ENCODE measurements around the gene EIF1.

Gene EIF1

DNA sequence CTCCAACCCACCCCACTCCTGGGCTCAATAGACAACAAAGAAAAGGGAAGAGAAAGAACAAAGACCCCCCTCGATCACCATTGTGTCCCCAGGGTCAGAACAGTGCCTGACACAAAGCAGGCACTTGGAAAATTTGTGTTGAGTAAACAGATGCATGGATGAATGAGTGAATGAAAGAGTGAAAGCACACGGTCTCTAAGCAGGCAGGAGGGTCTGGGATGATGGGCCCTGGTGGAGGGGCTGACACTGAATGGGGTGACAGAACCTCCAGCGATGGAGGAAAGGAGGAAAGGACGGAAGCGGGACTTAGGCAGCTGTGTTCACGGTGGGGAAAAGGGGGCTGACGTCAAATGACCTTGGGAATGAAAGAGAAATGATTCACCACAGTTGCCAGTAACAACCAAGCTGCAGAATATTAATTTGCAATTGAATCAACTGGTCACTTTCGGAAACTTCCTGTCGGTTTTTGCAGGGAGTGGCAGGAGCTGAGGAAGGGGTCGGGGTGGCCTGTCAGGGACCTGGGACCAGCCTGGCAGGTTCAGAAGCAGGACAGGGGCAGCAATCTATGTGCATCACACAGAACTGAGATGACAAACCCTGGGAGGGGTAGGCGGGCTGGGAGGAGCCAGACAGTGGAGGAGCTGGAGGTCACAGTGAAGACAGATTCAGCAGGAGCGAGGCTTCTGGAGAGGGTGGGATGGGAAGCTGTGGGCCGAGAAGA lies 16.7 kb downstream of the EIF1 start:
- no peak for DNase-seq

- DNase-seq = no peak
These were observed 19.4 kb downstream of the EIF1 start for GRCh38 chr17:41707803-41708669.

- DNase-seq = no peak
These were observed 21.9 kb downstream of the EIF1 start for GRCh38 chr17:41710472-41711090.

DNA sequence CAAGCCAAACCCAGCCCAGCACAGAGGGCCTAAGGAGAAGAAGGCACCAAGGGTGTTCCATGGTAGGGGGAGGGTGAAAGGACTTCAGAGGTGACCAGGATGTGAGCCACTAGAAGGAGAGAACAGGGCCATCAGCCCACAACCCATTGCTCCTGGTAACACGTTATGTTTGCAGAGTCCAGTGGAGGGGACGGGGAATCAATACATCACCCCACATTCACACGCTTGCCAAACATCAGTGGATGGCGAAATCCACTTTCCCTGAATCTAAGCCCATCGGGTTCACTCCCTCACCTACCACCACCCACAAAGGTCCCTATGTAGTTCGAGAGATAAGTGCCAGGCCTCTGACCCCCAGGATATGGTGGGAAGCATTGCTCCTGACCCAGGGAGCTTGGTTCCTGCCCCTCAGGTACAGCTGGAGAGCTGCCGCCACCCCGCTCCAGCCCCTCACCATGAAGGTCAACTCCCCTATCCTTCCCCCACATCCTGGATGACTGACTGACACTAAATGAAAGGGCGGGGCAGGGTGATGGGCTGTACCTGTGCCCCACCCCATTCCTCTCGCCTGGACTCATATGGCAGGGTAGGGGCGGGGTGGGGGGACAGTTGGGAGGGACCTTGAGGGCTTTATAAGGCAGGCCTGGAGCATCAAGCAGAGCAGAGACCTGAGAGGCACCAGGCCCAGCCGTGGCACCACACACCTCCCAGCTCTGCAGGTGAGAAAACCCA lies 23.1 kb downstream of the EIF1 start, which contains the start of gene GAST:
Gene GAST (plus strand): TSS at position 663 of the 732 bp plus-strand sequence. CDS start 3,106 bp downstream, outside the sequence.
- DNase-seq = no peak

DNA sequence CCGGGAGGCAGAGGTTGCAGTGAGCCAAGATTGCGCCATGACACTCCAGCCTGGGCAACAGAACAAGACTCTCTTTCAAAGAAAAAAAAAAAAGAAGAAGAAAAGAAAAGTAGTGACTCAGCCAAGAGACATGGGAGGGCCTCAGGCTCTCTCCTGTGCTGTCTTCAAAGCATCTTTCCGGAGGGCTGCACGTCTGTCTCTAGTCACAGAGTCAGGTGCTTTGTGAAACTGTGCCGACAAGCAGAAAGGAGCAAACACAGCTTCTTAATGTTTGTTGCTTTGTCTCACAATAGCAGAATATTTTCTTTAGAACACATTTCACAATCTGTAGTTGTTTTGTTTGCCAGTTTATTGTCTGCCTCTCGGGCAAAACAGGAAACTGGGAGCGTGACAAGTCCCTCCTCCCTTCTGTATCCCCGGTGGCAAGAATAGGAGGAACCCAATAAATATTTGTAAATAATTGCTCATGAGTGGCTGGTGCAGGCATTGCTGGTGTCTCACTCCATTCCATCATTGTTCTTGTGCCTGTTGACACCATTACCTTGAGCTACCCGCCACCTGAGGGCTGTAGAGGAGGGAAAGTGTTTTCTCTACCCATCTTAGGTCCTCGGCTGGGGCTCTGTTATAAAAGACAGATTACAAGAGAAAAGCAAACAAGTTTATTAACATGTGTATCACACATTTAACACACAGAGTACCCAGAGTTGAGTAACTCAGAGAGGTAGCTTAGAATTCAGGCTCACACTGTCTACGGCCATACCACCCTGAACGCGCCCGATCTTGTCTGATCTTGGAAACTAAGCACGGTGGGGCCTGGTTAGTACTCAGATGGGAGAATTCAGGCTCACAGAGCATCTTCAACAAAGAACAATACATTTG lies 29.0 kb downstream of the EIF1 start:
- DNase-seq = no peak

- DNase-seq = no peak
These were observed 29.6 kb downstream of the EIF1 start for GRCh38 chr17:41718287-41718645.

DNA sequence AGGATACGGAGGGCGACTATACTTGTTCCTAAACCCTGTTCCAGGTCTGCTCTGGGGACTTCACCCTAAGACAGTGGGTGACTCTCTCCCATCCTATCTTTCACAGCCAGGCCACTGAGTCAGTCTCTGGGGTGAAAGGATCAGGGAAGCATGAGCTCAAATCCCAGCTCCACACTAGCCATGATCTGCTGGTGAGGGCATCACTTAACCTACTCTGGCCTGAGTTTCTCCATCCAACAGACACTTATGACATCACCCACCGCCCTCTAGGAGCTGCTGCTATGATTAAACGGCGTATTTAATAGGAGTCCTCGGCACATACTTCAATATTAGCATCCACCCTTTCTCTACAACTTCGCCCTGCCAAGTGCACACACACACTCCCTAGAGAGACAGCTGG lies 33.5 kb downstream of the EIF1 start:
- DNase-seq = no peak

DNA sequence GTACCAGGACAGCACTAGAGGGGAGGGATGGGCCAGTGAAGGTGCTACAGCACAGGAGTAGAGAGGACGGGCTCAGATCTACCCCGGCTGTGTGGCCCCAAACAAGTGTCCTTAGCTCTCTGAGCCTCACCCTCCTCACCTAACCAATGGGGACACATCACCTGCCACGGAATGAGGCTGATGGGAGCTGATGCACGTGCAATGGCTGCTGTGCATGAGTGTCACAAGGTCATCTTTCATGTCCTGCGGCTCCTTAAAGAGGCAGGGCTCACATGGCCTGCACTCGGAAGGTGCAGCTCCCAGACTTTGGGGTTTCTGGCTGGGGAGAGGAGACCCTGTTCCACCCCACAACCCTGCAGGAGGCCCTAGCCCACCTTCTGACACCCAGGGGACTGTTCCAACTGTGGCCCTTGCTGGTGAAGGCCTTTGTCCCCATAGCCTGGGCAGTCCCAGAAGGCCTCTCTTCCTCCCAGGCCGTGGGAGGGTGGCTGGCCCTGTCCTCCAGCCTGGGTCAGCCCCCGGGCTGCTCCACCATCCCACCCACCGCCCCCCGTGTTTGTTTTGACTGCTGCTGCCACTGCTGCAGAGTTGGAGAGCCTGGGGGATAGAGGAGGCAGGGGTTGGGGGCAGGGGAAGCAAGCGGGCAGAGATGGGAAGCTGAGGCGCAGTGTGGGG lies 35.3 kb downstream of the EIF1 start:
- no peak for DNase-seq

- no peak for DNase-seq
These were observed 35.9 kb downstream of the EIF1 start for GRCh38 chr17:41724476-41725050.

- no peak for DNase-seq
These were observed 36.4 kb downstream of the EIF1 start for GRCh38 chr17:41725134-41725533.

- DNase-seq = no peak
These were observed 39.4 kb downstream of the EIF1 start for GRCh38 chr17:41728056-41728455.

- no peak for DNase-seq
These were observed 41.8 kb downstream of the EIF1 start for GRCh38 chr17:41730479-41730878.

- DNase-seq = no peak
These were observed 43.2 kb downstream of the EIF1 start for GRCh38 chr17:41731836-41732235.

DNA sequence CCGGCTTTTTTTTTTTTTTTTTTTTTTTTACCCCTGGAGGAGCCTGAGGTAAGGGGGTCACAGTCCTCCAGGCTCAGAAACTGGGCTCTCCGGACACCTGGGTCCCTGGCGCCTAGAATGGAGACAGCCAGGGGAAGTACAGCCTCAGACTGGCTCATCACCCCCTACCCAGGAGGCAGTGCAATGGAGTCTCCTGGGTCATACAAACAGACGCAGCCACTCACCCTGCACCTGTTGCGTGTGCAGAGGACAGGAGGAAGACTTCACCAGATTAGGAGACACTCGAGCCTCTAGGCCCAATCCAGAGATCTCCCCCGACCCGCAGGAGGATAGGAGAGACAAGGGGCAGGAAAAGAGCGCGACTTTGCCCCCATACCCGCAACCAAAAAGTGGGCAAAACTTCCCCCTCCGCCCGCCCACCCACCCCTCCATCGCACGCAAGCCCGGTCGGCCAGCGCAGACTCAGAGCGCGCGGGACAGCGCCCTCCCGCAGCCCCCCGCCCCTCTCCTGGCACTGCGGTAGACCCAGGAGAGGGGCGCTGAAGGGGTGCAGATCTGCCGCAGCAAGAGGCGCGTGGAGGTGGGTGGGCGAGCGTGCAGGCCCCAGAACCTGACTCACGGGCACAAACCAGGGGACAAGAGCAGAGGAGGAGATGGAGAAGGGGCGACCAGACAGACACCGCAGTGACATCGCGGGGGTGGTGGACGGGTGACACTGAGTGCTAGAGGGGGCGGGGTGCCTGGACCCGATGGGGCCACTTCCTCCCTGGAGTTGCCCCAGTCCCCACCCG lies 44.9 kb downstream of the EIF1 start:
- no peak for DNase-seq

DNA sequence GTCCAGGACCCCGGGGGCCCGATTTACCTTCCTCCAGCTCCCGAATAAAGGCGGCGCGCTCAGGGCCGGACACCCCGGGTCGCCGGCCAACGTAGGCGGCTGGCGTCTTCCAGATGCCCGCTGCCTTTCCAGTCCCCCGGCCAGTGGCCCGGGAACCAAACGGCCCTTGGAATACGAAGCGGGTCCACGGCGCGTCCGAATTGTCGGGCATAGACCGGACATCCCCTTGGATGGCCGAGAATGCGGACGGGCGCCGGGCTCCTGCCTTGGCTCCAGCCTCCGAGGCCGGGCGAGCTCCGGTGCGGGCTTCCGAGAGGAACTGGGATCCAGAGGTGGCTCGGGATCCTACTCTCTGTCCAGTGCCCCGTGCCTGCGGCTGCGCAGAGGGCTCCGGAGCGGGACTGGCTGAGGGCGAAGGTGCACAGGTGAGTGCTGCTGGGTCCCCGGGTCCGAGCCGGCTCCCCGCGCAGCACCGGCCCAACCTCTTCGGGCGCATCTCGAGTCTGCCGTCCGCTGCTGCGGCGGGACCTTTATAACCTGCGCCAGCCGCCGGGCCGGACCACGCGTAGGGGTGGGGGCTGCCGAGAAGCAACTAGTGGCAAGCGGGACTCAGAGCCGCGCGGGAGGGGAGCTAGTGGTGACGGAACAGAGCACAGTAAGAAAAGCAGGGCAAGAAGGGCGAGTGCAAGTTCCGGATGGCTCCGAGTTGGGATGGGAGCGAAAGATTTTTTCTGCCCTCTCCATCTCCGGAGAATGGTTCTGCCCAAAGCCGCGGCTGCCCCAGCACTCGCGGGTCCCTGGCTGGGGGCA lies 45.7 kb downstream of the EIF1 start, which contains the start of gene HAP1:
Gene HAP1 (minus strand): TSS at position 505 of the 810 bp plus-strand sequence. CDS start 9 bp downstream, at position 496.
- DNase-seq = peak; percentile 37

DNA sequence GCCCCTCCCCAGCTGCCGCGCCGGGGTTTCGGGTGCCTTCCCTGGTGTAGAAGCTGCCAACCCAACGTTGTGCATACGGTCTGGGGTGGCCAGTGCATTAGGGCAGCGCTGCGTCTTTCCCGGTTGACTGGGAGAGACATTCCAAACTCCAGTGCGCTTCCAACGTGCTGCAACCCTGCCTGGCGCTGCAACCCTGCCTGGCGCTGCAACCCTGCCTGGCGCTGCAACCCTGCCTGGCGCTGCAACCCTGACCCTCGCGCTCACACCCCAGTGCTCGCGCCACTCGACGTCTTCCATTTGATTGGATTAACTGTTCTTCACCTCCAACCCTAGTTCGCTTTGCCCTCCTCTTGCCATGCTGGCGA lies 46.2 kb downstream of the EIF1 start:
- no peak for DNase-seq

GRCh38 chr17:41735744-41736143 lies 47.1 kb downstream of the EIF1 start:
- DNase-seq = no peak

DNA sequence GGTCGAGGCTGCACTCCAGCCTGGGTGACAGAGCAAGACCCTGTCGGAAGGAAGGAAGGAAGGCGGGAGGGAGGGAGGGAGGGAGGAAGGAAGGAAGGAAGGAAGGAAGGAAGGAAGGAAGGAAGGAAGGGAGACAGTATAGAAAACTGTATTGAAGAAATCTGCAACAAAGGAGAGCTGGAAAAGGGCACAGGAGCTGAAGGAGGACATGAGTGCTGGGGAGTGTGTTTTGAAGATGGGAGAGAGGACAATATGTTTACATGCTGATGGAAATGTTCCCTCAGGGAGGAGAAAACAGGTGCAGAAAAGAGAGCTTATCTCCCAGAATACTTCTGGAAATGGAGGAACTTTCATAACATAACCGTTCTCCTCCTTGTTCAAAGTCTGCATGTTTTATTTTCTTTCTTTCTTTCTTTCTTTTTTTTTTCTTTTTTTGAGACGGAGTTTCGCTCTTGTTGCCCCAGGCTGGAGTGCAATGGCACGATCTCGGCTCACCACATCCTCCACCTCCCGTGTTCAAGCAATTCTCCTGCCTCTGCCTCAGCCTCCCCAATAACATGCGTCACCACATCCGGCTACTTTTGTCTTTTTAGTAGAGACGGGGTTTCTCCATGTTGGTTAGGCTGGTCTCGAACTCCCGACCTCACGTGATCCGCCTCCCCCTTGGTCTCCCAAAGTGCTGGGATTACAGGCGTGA lies 48.4 kb downstream of the EIF1 start:
- no peak for DNase-seq

- no peak for DNase-seq
These were observed 49.0 kb downstream of the EIF1 start for GRCh38 chr17:41737680-41738023.

Data from activated CD4-positive, CD25-positive, alpha-beta regulatory T cell treated with anti-CD3 and anti-CD28 coated beads, Interleukin-2, amount 50 U/mL, for 72 hours (primary cell).